Smooth muscle cell (in vitro differentiated cells): ENCODE measurements around the gene MTMR3. TPM values are rescaled to one million over a fixed set of nuclear protein-coding genes. Genes with fewer than 3 reads are reported as not detected.
A peak's percentile ranks its signal among the peaks of the same experiment; 100 is the strongest.

Experiments
- DNase-seq: peaks from one replicate; lab custom pipeline; 2025; ENCODE audit not compliant: unreplicated experiment; lab: John Stamatoyannopoulos, UW
- H2AFZ ChIP-seq: fragments of 200-600 bp; sonication (generic); 2 replicates; pipeline ENCODE4 v1.6.0; 2016; ENCODE audit warnings: antibody characterized with exemption, low read depth, mild to moderate bottlenecking
- H3F3A ChIP-seq: fragments of 200-600 bp; sonication (generic); 2 replicates; pipeline ENCODE4 v1.6.0; 2017; ENCODE audit warnings: antibody characterized with exemption, low read depth
- H3K27ac ChIP-seq: fragments of 200-600 bp; sonication (generic); 2 replicates; pipeline ENCODE4 v1.5.1; 2016; ENCODE audit warnings: low read depth, mild to moderate bottlenecking
- H3K27me3 ChIP-seq: fragments of 200-600 bp; sonication (generic); 2 replicates; pipeline ENCODE4 v1.6.1; 2016; ENCODE audit warnings: low read depth, mild to moderate bottlenecking
- H3K36me3 ChIP-seq: fragments of 200-600 bp; sonication (generic); 2 replicates; pipeline ENCODE4 v1.5.1; 2016; ENCODE audit warnings: low read depth
- H3K4me1 ChIP-seq: fragments of 200-600 bp; sonication (generic); 2 replicates; pipeline ENCODE4 v1.5.1; 2016; ENCODE audit warnings: low read depth
- H3K4me2 ChIP-seq: fragments of 200-600 bp; sonication (generic); 2 replicates; pipeline ENCODE4 v1.6.0; 2016; ENCODE audit warnings: mild to moderate bottlenecking
- H3K4me3 ChIP-seq: fragments of 200-600 bp; sonication (generic); 2 replicates; pipeline ENCODE4 v1.5.1; 2016; ENCODE audit warnings: mild to moderate bottlenecking
- H3K79me2 ChIP-seq: fragments of 200-600 bp; sonication (generic); 2 replicates; pipeline ENCODE4 v1.6.0; 2016; ENCODE audit warnings: low read depth, mild to moderate bottlenecking
- H3K9ac ChIP-seq: fragments of 200-600 bp; sonication (generic); 2 replicates; pipeline ENCODE4 v1.6.0; 2016; ENCODE audit warnings: low read depth
- H3K9me3 ChIP-seq: fragments of 200-600 bp; sonication (generic); replicated peaks from 2 replicates; pipeline ENCODE4 v1.5.1; 2016; ENCODE audit warnings: low read depth
- H4K20me1 ChIP-seq: fragments of 200-600 bp; sonication (generic); 2 replicates; pipeline ENCODE4 v1.6.0; 2016; ENCODE audit warnings: low read depth
- WGBS: methylation state at CpG from one replicate; pipeline ENCODE4 v1.1.7; 2016; ENCODE audit warnings: low lambda C conversion rate; 5-methylcytosine and 5-hydroxymethylcytosine counted together
- microRNA-seq: library from miRNA; unstranded; fragments of <30 nt; microRNA quantifications from one replicate; pipeline ENCODE4, GENCODE V29; 2016; ENCODE audit warnings: borderline number of aligned reads
- polyA plus RNA-seq: library from polyadenylated mRNA; unstranded; fragments of >200 nt; fragmentation: Nextera tagmentation; extraction: Ambion mirVana; gene quantifications from 2 replicates; pipeline ENCODE4 v1.2.1, GENCODE V29; 2016
- small RNA-seq: library from RNA; depleted of rRNA; stranded (forward); fragments of <200 nt; gene quantifications from one replicate; pipeline ENCODE3, GENCODE V24; 2014
- total RNA-seq: library from RNA; depleted of rRNA; stranded (reverse); fragments of >200 nt; gene quantifications from 2 replicates; pipeline ENCODE4 v1.2.3, GENCODE V29; 2014
- TF ChIP-seq, protein P1 (sequence below): fragments of 200-600 bp; sonication (generic); IDR thresholded peaks from 2 replicates; pipeline ENCODE4 v1.5.1; 2017; ENCODE audit warnings: borderline replicate concordance, mild to moderate bottlenecking, antibody characterized with exemption; ENCODE audit not compliant: insufficient read depth, poor library complexity, severe bottlenecking

Gene MTMR3
- total and polyA plus RNA-seq, 2 experiments from 2014 or later = 15.8 to 48.9 TPM

DNA sequence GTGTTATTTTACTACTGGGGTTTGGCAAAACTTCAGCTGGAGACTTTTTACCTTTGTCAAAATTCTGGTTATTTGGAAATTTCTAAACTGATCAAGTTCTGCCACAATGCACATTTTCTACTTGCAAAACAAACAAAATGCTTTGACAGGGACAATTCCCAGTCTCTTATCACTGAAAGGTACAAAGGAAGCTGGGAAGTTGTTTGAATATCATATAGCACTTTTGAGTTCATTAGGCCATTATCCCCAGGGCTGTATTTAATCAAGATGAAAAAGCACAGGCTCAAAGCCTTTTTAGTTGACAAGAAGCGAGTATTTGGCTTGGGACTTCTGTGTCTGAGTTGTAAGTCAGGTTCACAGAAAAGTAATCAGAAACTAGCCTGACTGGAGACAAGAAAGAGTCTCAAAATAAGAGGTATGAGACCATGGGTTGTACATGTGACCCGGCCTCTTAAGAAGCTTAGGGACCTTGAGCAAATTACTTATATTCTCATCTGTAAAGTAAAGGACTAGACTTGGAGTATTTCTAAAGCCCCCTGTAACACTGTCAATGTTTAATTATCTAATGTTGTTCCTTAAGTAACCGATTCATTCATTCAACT is 194.4 kb downstream of the MTMR3 start:
- H3K4me2 ChIP-seq = no peak overlapping the region
- no peaks in the 10 kb centered on the region for H3K9me3 ChIP-seq
- TF ChIP-seq, protein P1, sequence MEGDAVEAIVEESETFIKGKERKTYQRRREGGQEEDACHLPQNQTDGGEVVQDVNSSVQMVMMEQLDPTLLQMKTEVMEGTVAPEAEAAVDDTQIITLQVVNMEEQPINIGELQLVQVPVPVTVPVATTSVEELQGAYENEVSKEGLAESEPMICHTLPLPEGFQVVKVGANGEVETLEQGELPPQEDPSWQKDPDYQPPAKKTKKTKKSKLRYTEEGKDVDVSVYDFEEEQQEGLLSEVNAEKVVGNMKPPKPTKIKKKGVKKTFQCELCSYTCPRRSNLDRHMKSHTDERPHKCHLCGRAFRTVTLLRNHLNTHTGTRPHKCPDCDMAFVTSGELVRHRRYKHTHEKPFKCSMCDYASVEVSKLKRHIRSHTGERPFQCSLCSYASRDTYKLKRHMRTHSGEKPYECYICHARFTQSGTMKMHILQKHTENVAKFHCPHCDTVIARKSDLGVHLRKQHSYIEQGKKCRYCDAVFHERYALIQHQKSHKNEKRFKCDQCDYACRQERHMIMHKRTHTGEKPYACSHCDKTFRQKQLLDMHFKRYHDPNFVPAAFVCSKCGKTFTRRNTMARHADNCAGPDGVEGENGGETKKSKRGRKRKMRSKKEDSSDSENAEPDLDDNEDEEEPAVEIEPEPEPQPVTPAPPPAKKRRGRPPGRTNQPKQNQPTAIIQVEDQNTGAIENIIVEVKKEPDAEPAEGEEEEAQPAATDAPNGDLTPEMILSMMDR = no peak
- peaks cover 23% of the 10 kb centered on the region for H3K27me3 ChIP-seq
- H3F3A ChIP-seq = no peaks in the 10 kb centered on the region
- no peak overlapping the region for H3K9ac ChIP-seq
- no peak overlapping the region for H2AFZ ChIP-seq
- no peaks in the 10 kb centered on the region for H3K36me3 ChIP-seq
- DNase-seq = no peak
- H4K20me1 ChIP-seq = no peaks in the 10 kb centered on the region
- no peak overlapping the region for H3K4me3 ChIP-seq
- 71% methylated on average over 3 of the region's 3 CpGs for WGBS
- H3K27ac ChIP-seq = no peak overlapping the region
- H3K79me2 ChIP-seq = no peaks in the 10 kb centered on the region
- H3K4me1 ChIP-seq = no peaks in the 10 kb centered on the region

DNA sequence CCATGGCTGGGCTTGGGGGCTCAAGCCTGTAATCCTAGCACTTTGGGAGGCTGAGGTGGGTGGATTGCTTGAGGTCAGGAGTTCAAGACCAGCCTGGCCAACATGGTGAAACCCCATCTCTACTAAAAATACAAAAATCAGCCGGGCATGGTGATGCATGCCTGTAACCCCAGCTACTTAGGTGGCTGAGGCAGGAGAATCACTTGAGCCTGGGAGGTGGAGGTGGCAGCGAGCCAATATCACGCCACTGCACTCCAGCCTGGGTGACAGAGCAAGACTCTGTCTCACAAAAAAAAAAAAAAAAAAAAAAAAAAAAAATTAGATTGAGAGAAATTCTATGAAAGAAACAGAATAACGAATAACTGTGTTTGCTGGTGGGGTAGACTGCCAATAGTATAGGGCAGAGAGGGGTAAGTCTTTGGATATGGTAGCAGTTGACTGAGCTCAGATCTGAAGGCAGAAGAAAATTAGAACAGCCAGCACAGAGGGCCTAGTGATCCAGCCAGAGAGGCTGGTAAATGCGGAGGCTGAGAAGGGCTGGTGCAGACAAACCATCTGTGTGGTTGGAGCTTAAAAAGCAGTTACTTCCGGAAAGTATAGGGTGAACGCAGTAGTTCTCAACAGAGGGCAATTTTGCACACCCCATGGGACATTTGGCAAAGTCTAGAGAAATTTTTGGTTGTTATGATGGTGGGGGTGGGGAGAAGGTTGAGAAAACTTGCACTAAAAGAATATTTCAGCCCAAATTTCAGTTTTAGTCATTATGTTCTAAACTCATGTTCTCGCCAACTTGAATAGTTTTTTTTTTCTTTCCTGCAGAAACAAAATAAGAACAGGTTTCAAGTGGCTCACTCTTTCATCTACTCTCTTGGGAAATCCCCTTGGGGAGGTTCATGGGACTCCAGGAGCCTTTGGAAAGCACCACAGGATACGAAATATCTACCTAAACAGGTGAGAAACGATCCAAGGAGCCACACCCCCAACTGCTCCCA is 195.6 kb downstream of the MTMR3 start:
- Histone ChIP-seq H3K4me1 (no peaks in the 10 kb centered on the region), H3K27ac (no peak overlapping the region), H3K4me3 (no peak overlapping the region), H2AFZ (no peak overlapping the region), H3K9me3 (no peaks in the 10 kb centered on the region), H3K79me2 (no peaks in the 10 kb centered on the region), H4K20me1 (no peaks in the 10 kb centered on the region), H3F3A (no peaks in the 10 kb centered on the region), H3K27me3 (peaks cover 23% of the 10 kb centered on the region), H3K9ac (no peak overlapping the region), H3K4me2 (no peak overlapping the region), H3K36me3 (no peaks in the 10 kb centered on the region)
- TF ChIP-seq, protein P1 = no peak
- WGBS = 84% methylated on average over 10 of the region's 10 CpGs
- no peak for DNase-seq

DNA sequence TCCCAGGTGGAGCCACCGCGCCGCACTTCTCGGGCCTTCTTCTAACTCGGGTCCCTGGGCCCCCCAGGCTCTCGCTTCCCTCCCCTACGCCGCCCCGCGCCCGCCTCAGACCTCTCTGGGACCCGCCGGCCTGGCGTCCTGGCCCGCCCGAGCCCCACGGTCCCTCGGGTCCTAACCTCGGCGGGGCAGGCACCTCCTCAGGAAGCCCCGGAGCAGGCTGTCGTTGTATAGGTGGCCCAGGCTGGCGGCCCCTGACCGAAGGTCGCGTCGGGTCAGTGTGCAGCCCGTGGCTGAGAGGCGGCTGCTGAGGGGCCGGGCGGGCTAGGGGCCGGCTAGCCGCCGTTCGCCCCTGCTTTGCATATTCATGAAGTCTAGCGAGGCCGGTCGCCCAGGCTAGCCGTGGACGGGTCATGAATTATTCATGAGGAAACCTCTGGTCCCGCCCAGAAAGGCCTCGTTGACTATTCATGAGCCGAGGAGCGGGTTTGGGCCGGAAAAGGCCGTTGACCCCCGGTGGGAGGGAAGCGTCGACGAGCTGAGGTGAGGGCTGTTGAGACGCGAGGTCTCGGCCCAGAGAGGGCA is 197.1 kb downstream of the MTMR3 start, which contains the start of gene HORMAD2:
TSS of gene HORMAD2 (plus strand) at position 513 of the 582 bp plus-strand sequence. CDS start 13,489 bp downstream, outside the sequence.
- Histone ChIP-seq H3K79me2 (no peaks in the 10 kb centered on the region), H3K9me3 (no peaks in the 10 kb centered on the region), H3K9ac (peak within 1 kb of the TSS; percentile 70), H3K27me3 (peaks cover 13% of the 10 kb centered on the region), H3K4me1 (no peaks in the 10 kb centered on the region), H4K20me1 (no peaks in the 10 kb centered on the region), H3K27ac (no peak within 1 kb of the TSS), H3K4me2 (peak within 1 kb of the TSS; percentile 96), H3K4me3 (peak within 1 kb of the TSS; percentile 58), H3F3A (no peaks in the 10 kb centered on the region), H2AFZ (peak within 1 kb of the TSS; percentile 91), H3K36me3 (no peaks in the 10 kb centered on the region)
- DNase-seq = peak; percentile 7
- TF ChIP-seq, protein P1 = no peak
- 19% methylated on average over 33 of the region's 53 CpGs for WGBS

Small RNA genes within 50 kb of the gene (microRNA-seq; reads per million reads assigned to microRNA genes)
- 4.1 reads per million for gene MIR6818

Small RNA genes within 50 kb of the gene (small RNA-seq; reads per million reads assigned to genes)
- gene MIR6818 (not detected), gene RNU6-331P (0.13 reads per million)

Other genes starting within 250 kb of the MTMR3 start
- not detected in 2 replicates for gene CABP7, start 163.2 kb upstream of the MTMR3 start, total RNA-seq
- 0.12 TPM in 1 of 2 replicates, not detected in the other for gene CABP7, start 163.2 kb upstream of the MTMR3 start, polyA plus RNA-seq
- 22.7 and 26.0 TPM in 2 replicates for gene ZMAT5, start 116.2 kb upstream of the MTMR3 start, total RNA-seq
- gene ZMAT5, start 116.2 kb upstream of the MTMR3 start, polyA plus RNA-seq = 57.0 and 57.8 TPM in 2 replicates
- gene UQCR10, start 115.8 kb upstream of the MTMR3 start, total RNA-seq = 72.3 and 102 TPM in 2 replicates
- 296 and 326 TPM in 2 replicates for gene UQCR10, start 115.8 kb upstream of the MTMR3 start, polyA plus RNA-seq
- 27.8 and 32.1 TPM in 2 replicates for gene ASCC2, start 44.9 kb upstream of the MTMR3 start, total RNA-seq
- 58.9 and 81.0 TPM in 2 replicates for gene ASCC2, start 44.9 kb upstream of the MTMR3 start, polyA plus RNA-seq
- 1.4 TPM in 1 of 2 replicates, not detected in the other for gene HORMAD2, start 197.3 kb downstream of the MTMR3 start, total RNA-seq
- gene HORMAD2, start 197.3 kb downstream of the MTMR3 start, polyA plus RNA-seq = not detected in 2 replicates